Nephron progenitor cell (in vitro differentiated cells): Measurements from ENCODE around the gene MAP3K12.
"Not testable (repeated sequence)": the region's sequence is repeated elsewhere in the genome, so short reads cannot be mapped to it uniquely, and the experiment has no call there.

ENCODE experiments used
- DNase-seq: peaks from one replicate; pipeline ENCODE4 v3.0.0; 2021
- H3K27ac Mint-ChIP-seq: 2 replicates; pipeline ENCODE4 v1.8.0; 2021; ENCODE audit warnings: mild to moderate bottlenecking, moderate library complexity, mixed read lengths
- H3K27me3 Mint-ChIP-seq: 2 replicates; pipeline ENCODE4 v1.8.0; 2021; ENCODE audit warnings: mild to moderate bottlenecking, low read depth, mixed read lengths; ENCODE audit not compliant: poor library complexity
- H3K36me3 Mint-ChIP-seq: 2 replicates; pipeline ENCODE4 v1.8.0; 2021; ENCODE audit warnings: low read depth, mixed read lengths
- H3K4me1 Mint-ChIP-seq: 2 replicates; pipeline ENCODE4 v1.8.0; 2021; ENCODE audit warnings: mixed read lengths
- H3K4me3 Mint-ChIP-seq: 2 replicates; pipeline ENCODE4 v1.8.0; 2021; ENCODE audit warnings: mild to moderate bottlenecking, moderate library complexity, mixed read lengths
- H3K9me3 Mint-ChIP-seq: 2 replicates; pipeline ENCODE4 v1.8.0; 2021; ENCODE audit warnings: mild to moderate bottlenecking, moderate library complexity, mixed read lengths
- TF ChIP-seq, protein P1 (sequence below): fragments of 200-600 bp; sonication (generic); IDR thresholded peaks from 2 replicates; pipeline ENCODE4 v1.5.0; 2021; ENCODE audit warnings: antibody characterized with exemption

MAP3K12 gene

DNA sequence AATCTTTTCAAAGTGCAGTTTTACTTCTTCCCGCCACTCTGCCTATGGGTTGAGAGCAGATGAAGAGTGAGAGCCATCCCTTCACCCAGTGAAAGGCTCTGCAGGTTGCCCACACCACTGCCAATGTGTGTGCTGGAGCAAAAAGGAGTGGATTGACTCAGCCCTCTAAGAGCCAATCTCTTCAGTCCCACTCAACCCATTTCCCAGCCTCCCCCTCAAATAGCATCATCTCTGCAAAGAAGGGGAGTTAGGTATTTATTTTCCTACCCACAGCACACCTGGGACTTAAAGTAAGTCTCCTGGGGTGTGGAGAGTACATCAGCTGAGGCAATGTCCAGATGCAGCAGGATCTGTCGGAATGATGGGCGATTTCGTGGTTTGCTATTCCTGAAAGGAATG, 15.3 kb downstream of the MAP3K12 start:
- TF ChIP-seq, protein P1, sequence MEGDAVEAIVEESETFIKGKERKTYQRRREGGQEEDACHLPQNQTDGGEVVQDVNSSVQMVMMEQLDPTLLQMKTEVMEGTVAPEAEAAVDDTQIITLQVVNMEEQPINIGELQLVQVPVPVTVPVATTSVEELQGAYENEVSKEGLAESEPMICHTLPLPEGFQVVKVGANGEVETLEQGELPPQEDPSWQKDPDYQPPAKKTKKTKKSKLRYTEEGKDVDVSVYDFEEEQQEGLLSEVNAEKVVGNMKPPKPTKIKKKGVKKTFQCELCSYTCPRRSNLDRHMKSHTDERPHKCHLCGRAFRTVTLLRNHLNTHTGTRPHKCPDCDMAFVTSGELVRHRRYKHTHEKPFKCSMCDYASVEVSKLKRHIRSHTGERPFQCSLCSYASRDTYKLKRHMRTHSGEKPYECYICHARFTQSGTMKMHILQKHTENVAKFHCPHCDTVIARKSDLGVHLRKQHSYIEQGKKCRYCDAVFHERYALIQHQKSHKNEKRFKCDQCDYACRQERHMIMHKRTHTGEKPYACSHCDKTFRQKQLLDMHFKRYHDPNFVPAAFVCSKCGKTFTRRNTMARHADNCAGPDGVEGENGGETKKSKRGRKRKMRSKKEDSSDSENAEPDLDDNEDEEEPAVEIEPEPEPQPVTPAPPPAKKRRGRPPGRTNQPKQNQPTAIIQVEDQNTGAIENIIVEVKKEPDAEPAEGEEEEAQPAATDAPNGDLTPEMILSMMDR, result no peak
- Mint-ChIP-seq H3K4me1 (no peaks in the 10 kb centered on the region), H3K4me3 (no peak overlapping the region), H3K9me3 (no peaks in the 10 kb centered on the region), H3K27me3 (no peaks in the 10 kb centered on the region), H3K36me3 (peaks cover 52% of the 10 kb centered on the region), H3K27ac (peak overlapping the region; percentile 95)
- no peak for DNase-seq

DNA sequence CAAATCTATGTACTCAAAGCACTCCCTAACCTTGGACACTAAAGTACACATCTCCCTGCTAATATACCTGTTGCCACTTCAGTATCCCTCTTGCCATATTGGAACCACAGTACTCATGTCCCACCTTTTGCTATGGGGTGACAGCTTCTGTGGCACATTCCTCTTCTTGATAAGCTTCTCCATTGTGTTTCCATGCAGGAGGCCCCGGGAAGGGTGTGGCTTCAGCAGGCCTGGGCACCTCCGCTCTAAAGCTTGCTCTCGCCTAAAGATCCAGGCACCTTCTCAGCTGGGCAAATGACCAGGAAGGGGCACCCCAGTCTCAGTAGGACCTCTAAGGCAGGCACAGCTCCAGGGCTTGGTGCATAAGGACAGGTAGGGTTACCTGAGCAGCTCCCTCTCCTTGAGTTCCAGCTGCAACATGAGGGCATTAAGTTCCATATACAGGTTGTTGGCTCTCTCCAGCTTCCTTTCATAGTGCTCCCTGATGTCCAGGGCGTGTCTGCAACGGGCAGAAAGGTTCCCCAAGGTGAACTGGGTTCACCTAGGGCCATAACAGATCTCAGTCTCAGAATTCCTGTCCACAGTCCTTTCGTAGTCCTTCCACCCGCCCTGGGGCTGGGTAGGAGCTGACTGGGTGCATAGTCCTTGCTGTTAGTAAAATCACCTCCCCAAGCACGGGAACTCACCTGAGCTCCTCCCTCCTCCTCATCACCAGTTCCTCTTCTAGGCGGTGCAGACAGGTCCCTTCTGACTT, 15.9 kb downstream of the MAP3K12 start:
- no peaks in the 10 kb centered on the region for H3K4me1 Mint-ChIP-seq
- no peaks in the 10 kb centered on the region for H3K9me3 Mint-ChIP-seq
- TF ChIP-seq, protein P1, result no peak
- peak overlapping the region; percentile 95 for H3K27ac Mint-ChIP-seq
- peaks cover 56% of the 10 kb centered on the region for H3K36me3 Mint-ChIP-seq
- DNase-seq, result no peak
- no peaks in the 10 kb centered on the region for H3K27me3 Mint-ChIP-seq
- no peak overlapping the region for H3K4me3 Mint-ChIP-seq

DNA sequence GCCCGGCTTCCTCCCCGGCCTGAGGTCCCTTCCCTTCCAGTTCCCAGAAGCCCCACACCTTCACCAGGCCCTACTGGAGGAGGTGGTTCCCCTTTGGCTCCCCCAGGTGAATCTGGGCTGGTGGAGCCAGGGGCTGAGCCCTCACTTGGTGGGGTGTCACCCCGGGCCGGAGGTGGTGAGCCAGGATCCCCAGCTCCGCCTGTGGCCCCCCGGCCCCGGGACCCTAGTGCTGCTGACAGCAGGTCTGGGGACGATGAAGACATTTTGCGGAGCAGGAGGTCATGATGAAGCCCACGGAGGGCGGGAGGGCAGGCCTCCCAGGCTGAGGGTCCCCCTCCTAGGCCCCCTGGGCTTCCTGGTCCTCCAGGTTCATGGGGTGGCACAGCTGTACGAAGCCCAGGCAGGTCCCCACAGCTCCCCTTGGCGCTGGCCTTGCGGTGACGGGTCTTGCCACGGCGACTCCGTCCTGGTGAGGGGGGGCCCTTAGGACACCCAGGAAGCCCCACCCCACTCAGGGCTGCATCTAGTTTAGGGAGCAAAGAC, 16.6 kb downstream of the MAP3K12 start:
- DNase-seq, result no peak
- Mint-ChIP-seq H3K9me3 (no peaks in the 10 kb centered on the region), H3K4me3 (no peak overlapping the region), H3K27ac (peak overlapping the region; percentile 95), H3K36me3 (peaks cover 56% of the 10 kb centered on the region), H3K4me1 (no peaks in the 10 kb centered on the region), H3K27me3 (no peaks in the 10 kb centered on the region)
- TF ChIP-seq, protein P1, result no peak

DNA sequence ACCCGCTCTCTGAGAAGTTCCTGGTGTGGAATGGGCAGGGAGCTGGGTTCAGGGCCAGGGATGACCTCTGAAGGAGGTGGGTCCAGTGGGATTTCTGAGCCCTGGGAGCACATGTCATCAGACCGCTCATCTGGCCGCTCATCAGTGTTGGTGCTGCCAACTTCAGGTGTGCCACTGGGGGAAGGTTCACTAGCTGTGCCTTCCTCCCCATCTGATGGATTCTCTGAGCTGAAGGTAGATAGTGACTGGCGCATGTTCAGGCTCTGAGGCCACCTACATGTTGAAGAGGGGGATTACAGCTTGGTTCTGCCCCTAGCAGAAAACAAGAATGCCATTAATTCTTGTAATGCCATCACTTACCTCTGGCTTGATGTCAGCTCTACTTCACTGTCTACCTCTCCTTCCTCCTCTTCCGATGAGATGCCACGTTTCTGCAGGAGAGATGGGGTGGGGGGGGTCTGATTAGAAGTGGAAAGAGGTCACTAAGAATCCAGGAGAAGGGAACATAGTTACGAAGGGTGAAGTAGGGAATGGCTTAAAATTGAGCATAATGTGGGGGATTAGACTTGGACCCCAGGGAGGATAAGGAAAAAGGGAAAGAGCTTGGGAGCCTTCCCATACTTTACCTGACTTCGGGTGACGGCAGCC, 17.2 kb downstream of the MAP3K12 start:
- TF ChIP-seq, protein P1, result peak; percentile 9
- Mint-ChIP-seq H3K36me3 (peaks cover 58% of the 10 kb centered on the region), H3K4me3 (no peak overlapping the region), H3K27ac (peak overlapping the region; percentile 93), H3K27me3 (no peaks in the 10 kb centered on the region), H3K9me3 (no peaks in the 10 kb centered on the region), H3K4me1 (no peaks in the 10 kb centered on the region)
- DNase-seq, result no peak

DNA sequence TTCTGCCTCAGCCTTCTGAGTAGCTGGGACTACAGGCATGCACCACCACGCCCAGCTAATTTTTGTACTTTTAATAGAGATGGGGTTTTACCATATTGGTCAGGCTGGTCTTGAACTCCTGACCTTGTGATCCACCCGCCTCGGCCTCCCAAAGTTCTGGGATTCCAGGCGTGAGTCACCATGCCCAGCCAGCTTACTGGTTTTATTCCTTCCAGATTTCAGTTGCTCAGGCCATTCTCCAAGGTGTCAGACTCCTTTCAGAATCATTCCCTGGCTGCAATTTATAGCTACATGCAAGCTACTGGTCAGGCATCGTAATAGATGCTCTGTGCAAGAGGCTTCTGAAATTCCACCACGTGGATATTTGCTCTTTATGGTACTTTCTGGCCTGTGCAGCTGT, 17.8 kb downstream of the MAP3K12 start:
- not testable (repeated sequence) for H3K4me1 Mint-ChIP-seq, H3K27me3 Mint-ChIP-seq, DNase-seq, H3K9me3 Mint-ChIP-seq, H3K4me3 Mint-ChIP-seq
- H3K27ac Mint-ChIP-seq, result peak overlapping the region; percentile 93
- H3K36me3 Mint-ChIP-seq, result peaks cover 64% of the 10 kb centered on the region

DNA sequence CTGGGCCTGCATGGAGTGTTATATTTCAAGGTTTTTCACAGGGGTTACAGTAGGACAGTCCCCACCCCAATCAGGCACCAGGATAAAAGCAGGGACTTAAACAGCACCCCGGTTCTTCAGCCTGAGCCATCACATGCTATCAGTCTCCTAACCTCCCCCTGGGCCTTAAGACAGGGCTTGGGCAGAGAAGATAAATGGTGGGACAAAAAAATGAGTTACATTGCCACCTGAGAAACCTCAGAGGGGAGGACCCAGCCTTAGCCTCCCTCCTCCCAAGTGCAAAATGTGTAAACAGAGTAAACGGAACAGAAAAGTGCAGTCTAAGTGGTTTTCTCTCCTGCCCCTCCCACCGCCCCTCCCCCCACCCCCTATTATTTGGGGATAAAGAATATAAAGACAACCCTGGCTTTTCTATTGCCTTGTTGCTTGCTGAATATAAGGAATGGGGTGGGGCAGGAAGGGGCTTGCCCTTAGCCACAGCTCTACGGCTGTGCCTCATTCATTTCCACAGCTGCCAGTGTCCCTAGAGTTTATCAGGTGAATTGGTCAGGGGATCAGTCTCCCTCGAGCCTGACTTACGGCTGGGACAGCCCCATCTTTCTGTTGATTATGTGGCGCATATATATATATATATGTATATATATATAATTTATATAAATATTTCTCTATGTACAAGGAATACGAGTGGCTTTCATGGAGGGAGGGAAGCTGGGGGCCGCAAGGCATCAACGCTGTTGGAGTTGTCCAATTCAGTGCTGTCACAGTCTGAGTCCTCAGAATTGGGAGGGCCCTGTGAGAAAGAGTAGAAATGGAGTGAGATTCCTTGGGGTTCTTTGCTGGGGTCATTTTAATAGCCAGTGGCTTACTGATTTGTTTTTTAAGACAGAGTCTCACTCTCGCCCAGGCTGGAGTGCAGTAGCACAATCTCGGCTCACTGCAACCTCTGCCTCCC, 18.5 kb downstream of the MAP3K12 start:
- peak overlapping the region; percentile 69 for H3K27ac Mint-ChIP-seq
- H3K36me3 Mint-ChIP-seq, result peaks cover 69% of the 10 kb centered on the region
- DNase-seq, result no peak
- H3K9me3 Mint-ChIP-seq, result no peaks in the 10 kb centered on the region
- H3K4me1 Mint-ChIP-seq, result peaks cover 9% of the 10 kb centered on the region
- TF ChIP-seq, protein P1, result no peak
- H3K27me3 Mint-ChIP-seq, result no peaks in the 10 kb centered on the region
- no peak overlapping the region for H3K4me3 Mint-ChIP-seq
